GM08714 (cell line): ENCODE results near the gene CRIM1.

Experiments used
- H3K4me3 ChIP-seq: fragments of 200-500 bp; sonication (Bioruptor generic); 2 replicates; pipeline ENCODE4 v1.5.1; 2014; ENCODE audit warnings: mild to moderate bottlenecking, low read length, inconsistent platforms
- ZNF274 ChIP-seq: IDR thresholded peaks from 2 replicates; pipeline ENCODE4 v1.6.1; 2012; ENCODE audit warnings: mild to moderate bottlenecking, low read depth, low read length

Gene CRIM1

GRCh38 chr2:36555789-36556188 is 200.2 kb downstream of the CRIM1 start:
- no peak for TF ChIP-seq ZNF274

DNA sequence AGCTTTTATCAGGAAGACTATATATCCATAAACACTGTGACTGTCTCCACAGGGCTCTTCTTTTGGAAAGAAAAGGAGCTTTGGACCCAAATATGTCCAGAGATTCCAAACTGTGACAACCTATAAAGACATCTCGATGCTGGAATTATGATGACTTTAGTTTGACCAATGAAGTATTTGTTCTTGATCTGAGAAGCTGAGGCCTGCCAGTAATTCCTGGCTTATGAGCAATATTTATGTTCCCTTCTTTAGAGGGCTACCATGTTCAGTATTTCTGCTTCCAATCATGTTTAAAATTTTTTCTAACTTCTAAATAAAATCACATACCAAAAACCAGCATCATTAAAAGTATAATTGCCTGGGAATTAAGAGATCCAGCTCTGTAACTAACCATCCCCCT is 201.3 kb downstream of the CRIM1 start:
- H3K4me3 ChIP-seq, result no peak overlapping the region
- TF ChIP-seq ZNF274, result no peak

More at GRCh38 chr2:36555789-36556188, 200.2 kb downstream of the CRIM1 start:
- H3K4me3 ChIP-seq, result no peak overlapping the region

DNA sequence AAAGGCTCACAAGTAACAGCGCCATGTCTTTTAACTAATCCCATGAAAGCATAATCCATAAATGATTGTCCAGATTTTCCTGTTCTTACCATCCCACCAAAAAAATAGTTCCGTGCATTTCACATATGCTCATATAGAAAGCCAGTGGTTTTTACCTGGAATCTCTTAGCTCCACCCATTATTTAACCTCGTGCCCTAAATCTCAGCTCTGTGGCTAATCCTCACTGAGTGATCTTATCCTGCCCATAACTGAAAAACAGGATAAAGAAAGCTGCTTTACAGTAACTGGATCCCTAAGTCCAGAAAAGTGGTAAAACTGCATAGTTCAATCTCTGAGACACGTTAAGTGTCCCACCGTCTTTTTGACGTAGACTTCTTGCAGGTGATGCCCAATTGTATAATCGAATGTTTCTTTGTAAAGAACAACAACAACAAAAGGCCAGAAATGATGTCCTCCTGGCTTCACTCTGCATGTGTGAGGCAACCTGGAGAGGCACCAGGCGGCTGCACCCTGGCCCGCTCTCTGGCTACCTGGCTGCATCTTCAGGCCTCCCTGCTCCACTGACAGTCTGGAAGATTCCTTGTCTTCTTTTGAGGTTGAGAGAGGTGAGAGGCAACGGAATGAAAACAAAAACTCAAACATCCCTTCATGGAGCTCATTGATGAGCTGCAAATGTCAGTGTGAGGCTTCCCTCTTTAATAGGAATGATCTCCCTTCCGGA is 203.8 kb downstream of the CRIM1 start:
- no peak for TF ChIP-seq ZNF274
- H3K4me3 ChIP-seq, result no peak overlapping the region

DNA sequence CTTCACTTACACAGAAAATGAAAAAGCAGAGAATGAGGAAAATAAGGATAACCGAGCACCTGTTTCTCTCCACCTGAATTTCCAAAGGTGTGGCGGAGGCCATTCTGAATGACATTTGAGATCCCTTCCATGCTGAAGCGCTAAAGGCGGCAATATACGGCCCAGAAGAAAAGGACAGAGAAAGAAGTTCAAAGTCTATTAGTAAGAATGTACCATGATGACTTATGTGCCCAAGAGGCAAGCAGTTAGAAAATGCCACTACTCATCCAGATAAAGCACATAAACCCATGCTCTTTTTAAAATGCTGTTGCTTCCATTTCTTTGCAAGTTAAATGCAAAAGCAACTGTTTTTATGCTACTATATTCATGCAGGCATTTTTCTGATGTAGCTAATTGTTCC is 205.1 kb downstream of the CRIM1 start:
- TF ChIP-seq ZNF274, result no peak
- no peak overlapping the region for H3K4me3 ChIP-seq

DNA sequence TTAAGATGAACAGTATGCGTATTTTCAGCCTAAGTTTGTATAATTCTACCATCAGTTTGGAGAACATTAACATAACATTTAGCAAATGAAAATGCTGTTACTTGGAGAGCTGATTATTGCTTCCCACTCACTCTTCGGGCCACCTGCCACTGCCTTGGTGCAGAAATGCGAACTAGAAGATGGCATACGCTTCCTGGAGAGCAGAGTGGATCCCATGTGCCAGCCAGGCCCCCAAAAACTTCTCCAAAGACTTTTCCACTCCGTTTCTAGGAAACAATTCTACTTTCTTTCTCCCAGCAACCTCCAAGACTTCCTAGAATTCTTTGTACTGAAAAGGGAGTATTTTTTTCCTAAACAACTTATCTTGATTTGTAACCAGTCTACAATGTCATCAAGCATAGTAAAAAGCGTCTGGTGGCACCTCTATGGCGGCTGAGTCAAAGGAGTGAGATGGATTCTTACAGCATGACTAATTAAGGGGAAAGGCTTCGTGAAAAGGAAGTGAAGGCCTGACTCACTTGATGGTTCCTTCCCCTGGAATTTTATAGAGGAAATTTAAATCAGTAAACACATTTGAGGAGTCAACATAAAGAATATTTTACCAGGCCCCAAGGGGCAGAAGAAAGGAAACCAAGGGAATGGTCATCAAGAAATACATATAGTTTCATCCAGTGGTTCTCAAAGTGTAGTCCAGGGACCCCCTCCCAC is 205.8 kb downstream of the CRIM1 start:
- no peak for TF ChIP-seq ZNF274
- H3K4me3 ChIP-seq, result no peak overlapping the region

DNA sequence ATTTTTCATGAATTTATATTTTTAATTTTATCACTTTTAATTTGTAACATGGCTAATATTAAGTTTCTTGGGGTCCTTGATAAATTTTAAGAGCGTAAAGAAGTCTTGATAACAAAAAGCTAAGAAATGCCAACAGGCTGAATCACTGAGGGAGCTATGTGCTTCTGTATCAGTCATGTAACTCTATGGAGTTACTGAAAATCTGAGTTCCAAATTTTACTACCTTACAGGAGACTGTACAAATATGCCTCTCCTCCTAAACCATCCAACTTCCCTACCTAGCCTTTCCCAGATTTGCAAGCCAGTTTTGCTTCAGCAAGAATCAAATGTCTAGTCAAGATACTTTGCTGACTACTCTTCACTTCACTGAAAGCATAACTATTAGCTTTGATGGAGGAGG is 206.7 kb downstream of the CRIM1 start:
- H3K4me3 ChIP-seq, result no peak overlapping the region
- no peak for TF ChIP-seq ZNF274

DNA sequence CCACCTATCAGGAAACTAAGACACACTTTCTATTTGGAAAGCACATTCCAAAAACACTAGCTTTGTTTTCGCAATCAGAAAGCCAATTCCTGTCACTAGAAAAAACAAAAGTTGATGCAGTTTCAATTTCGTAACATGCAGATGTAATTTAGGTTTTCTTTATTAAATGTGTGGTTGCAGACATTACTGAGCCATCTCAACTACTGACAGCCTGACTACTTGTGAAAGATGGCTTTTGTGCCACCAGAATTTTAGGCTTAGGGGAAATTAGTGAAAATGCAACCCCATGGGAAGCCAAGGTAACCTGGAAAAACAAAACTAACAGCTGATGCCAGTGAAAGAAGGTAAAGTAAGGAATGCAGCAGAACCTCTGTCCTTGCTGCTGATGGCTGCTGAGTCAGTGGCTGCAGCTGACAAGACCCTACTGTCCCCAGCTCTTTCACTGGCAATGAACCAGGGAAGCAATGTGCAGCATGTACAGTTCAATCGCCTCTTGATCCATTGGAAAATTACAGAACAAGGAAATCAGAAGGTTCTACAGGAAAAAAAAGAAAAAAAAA is 207.5 kb downstream of the CRIM1 start:
- TF ChIP-seq ZNF274, result no peak
- H3K4me3 ChIP-seq, result no peak overlapping the region

GRCh38 chr2:36564377-36564930 is 208.9 kb downstream of the CRIM1 start:
- no peak overlapping the region for H3K4me3 ChIP-seq
- no peak for TF ChIP-seq ZNF274

DNA sequence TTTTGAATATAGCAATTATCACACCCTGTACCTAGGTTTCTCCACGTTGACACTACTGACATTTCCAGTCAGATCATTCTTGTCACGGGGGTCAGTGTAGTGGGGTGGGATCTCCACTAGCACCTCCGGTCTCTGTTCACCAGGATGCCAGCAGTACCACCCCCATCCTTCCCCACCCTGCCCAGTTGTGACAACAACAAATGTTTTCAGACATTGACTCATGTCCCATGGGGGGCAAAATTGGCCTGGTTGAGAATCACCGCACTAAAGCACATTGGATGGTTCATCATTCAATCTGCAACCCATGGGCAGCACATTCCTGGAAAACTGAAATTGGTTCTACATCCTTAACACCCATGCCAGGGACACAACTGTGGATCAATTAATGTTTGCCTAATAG is 210.1 kb downstream of the CRIM1 start:
- TF ChIP-seq ZNF274, result no peak
- no peak overlapping the region for H3K4me3 ChIP-seq

DNA sequence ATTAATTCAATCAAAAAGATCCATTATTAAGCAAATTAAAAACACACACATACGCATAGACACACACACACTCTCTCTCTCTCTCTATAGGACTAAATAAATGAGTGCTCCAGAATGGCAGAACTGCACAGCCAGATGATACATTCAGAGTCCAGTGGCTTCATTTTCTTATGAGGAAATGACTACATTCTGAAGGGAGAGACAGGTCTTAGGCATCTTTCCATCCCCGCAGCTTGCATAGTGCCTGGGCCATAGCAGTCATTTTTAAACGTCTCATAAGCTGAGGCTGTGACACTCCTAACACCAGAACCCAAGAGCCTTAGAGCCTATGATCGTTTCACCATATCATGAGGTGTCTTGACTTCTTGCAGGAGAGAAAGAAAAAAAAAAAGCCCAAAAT is 211.3 kb downstream of the CRIM1 start:
- no peak overlapping the region for H3K4me3 ChIP-seq
- no peak for TF ChIP-seq ZNF274

GRCh38 chr2:36567711-36568408 is 212.3 kb downstream of the CRIM1 start:
- TF ChIP-seq ZNF274, result no peak
- no peak overlapping the region for H3K4me3 ChIP-seq

GRCh38 chr2:36568516-36569246 is 213.1 kb downstream of the CRIM1 start:
- TF ChIP-seq ZNF274, result no peak
- H3K4me3 ChIP-seq, result no peak overlapping the region

DNA sequence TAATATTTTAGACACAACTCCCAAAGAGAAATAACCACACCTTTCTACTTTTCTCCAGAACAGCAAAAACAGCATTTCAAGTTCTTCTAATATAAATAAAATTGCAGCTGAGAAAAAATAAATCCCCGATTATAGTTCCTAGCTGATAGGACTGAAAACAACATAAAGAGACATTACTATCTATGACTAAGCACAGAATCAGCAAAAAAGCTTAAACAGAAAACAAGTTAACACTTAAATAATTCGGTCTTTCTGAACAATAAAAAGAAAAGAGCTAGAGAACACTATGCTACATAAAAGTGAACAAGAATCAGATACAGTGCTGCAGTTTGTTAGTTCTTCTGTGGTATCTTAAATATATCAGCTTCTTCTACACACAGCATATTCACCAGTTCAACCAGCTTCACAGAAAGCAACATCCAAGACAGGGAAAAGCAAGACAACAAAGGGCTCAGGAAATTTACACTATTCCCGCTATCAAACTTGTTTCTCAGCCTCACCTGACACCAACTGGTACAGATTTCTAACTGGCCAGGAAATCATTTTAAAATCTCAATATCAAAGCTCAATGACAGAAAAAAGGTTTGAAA is 213.8 kb downstream of the CRIM1 start:
- H3K4me3 ChIP-seq, result no peak overlapping the region

More for the DNA sequence above, 213.8 kb downstream of the CRIM1 start:
- no peak for TF ChIP-seq ZNF274
